ENCODE measurements around the gene RBBP5.

RBBP5 gene

DNA sequence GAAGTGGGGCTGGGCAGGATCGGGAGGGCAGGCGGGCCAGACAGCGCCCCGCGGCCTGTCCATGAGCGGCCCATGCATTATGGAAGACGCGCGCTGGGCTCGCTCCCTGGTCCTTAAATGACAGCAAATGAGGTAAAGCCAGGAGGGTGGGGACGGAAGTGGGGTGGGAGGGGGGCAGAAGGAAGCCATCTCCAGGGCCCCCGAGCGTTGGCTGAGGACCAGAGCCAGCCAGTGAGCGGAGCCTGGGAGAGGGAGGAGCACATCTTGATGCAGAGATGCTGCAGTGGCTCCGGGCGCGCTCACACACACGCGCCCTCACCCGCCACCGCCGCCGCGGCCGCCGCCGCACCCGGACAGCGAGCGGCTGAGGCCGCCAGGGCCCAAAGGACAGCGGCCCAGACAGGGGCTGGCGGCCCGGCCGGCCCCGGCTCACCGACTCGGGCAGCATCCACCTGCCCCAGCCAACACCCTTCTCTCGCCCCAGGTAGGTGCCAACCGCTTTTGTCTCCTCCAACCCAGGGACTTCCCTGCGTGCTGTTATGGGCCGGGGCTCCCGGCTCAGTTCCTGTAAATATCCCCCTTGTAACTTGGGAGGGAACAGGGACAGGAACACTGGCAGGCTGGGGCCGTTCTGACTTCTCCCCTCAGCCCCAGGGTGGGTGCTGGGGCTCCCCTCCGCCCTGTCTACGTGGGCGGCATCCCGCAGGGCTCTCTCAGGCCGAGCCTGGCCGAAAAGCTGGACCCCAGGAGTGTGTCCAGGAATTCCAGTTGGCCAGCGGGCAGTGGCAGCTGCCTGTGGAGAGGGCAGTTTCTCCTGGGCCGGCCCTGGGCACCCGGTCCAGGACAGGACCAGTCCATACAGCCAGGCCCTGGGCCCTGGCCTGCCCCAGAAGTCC, 78.6 kb downstream of the RBBP5 start, which contains the start of gene CNTN2:
CNTN2 (plus strand) TSS at position 302 of the 896 bp plus-strand sequence. CDS start 9,974 bp downstream, outside the sequence.
- no peaks in the 10 kb centered on the region for H3K9me3 ChIP-seq (ENCODE audit: low read length)
- TF ChIP-seq, protein P1, sequence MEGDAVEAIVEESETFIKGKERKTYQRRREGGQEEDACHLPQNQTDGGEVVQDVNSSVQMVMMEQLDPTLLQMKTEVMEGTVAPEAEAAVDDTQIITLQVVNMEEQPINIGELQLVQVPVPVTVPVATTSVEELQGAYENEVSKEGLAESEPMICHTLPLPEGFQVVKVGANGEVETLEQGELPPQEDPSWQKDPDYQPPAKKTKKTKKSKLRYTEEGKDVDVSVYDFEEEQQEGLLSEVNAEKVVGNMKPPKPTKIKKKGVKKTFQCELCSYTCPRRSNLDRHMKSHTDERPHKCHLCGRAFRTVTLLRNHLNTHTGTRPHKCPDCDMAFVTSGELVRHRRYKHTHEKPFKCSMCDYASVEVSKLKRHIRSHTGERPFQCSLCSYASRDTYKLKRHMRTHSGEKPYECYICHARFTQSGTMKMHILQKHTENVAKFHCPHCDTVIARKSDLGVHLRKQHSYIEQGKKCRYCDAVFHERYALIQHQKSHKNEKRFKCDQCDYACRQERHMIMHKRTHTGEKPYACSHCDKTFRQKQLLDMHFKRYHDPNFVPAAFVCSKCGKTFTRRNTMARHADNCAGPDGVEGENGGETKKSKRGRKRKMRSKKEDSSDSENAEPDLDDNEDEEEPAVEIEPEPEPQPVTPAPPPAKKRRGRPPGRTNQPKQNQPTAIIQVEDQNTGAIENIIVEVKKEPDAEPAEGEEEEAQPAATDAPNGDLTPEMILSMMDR (IDR thresholded peaks at IDR 0.05; ENCODE audit: low read length): no peak
- no peak for TF ChIP-seq EZH2 (IDR thresholded peaks at IDR 0.05; ENCODE audit: borderline replicate concordance, low read length)
- H3K4me2 ChIP-seq (ENCODE audit: low read length): no peak within 1 kb of the TSS
- H3K79me2 ChIP-seq (ENCODE audit: insufficient read depth, low read length): no peaks in the 10 kb centered on the region
- H3K27ac ChIP-seq (ENCODE audit: low read depth, low read length, poor library complexity, severe bottlenecking): no peak within 1 kb of the TSS
- no peak within 1 kb of the TSS for H3K4me3 ChIP-seq (ENCODE audit: low read depth, low read length, poor library complexity, severe bottlenecking)
- H3F3A ChIP-seq (ENCODE audit: insufficient read depth, low read length): no peaks in the 10 kb centered on the region
- H3K4me1 ChIP-seq (ENCODE audit: insufficient read depth, low read length, severe bottlenecking): no peaks in the 10 kb centered on the region
- no peaks in the 10 kb centered on the region for H3K36me3 ChIP-seq (ENCODE audit: insufficient read depth, low read length)
- H4K20me1 ChIP-seq (ENCODE audit: insufficient read depth, low read length): no peaks in the 10 kb centered on the region
- H3K9me2 ChIP-seq (ENCODE audit: low read depth, low read length): no peaks in the 10 kb centered on the region
- no peak within 1 kb of the TSS for H2AFZ ChIP-seq (ENCODE audit: low read length)
- peaks cover 5% of the 10 kb centered on the region; the same call in 1 of the 2 replicates for H3K27me3 ChIP-seq (ENCODE audit: insufficient read depth, low read length)
- no peak within 1 kb of the TSS for H3K9ac ChIP-seq (ENCODE audit: low read length)

DNA sequence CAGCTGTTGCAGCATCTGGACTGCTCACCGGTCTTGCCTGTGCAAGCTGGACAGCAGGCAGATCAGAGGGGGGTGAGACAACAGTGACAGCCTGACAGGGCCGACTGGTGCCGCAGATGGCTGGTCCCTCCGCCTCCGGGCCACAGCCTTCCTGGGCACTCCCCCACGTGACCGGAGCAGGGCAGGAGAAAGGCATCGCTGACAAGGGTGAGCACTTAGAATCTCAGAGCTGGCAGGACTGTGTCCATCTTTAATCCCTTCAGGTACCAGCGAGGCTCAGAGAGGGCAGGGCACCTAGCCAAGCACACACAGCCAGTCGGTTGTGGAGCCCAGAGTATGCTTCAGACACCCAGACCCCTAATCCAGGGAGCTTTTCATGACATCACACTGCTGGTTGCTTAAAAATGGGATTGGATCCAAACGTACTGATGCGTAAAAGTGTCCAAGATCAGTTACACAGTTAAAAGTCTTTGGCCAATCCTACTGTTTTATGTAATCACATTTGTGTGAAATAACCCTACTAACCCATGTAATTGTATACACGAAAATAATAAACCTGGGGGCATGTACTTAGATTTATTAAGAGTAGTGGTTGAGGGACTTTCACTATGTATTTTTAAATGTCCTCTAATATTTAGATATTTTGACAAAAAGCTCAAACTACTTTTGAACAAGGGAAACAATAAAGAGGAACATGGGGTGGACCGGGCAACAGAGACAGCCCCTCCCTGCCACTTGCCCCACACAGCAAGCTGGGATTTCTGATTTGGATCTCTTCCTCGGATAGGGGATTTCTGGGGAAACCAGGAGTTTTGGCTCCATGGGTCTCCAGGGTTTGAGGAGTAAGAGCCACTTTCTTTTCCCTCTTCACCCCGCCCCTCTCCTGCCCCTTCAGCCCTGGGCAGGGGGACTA, 79.5 kb downstream of the RBBP5 start:
- Histone ChIP-seq H3K27ac (ENCODE audit: low read depth, low read length, poor library complexity, severe bottlenecking) (no peak overlapping the region), H3K4me2 (ENCODE audit: low read length) (no peak overlapping the region), H3F3A (ENCODE audit: insufficient read depth, low read length) (no peaks in the 10 kb centered on the region), H3K79me2 (ENCODE audit: insufficient read depth, low read length) (no peaks in the 10 kb centered on the region), H3K36me3 (ENCODE audit: insufficient read depth, low read length) (no peaks in the 10 kb centered on the region), H3K4me1 (ENCODE audit: insufficient read depth, low read length, severe bottlenecking) (no peaks in the 10 kb centered on the region), H3K4me3 (ENCODE audit: low read depth, low read length, poor library complexity, severe bottlenecking) (no peak overlapping the region), H2AFZ (ENCODE audit: low read length) (no peak overlapping the region), H3K9ac (ENCODE audit: low read length) (no peak overlapping the region), H4K20me1 (ENCODE audit: insufficient read depth, low read length) (no peaks in the 10 kb centered on the region), H3K27me3 (ENCODE audit: insufficient read depth, low read length) (peaks cover 5% of the 10 kb centered on the region; the same call in 1 of the 2 replicates), H3K9me3 (ENCODE audit: low read length) (no peaks in the 10 kb centered on the region), H3K9me2 (ENCODE audit: low read depth, low read length) (no peaks in the 10 kb centered on the region)
- TF ChIP-seq, protein P1 (IDR thresholded peaks at IDR 0.05; ENCODE audit: low read length): no peak
- no peak for TF ChIP-seq EZH2 (IDR thresholded peaks at IDR 0.05; ENCODE audit: borderline replicate concordance, low read length)

GRCh38 chr1:205041001-205041715, 80.6 kb downstream of the RBBP5 start:
- H3K4me2 ChIP-seq (ENCODE audit: low read length): no peak overlapping the region

More at GRCh38 chr1:205041001-205041715, 80.6 kb downstream of the RBBP5 start:
- Histone ChIP-seq H3K27me3 (ENCODE audit: insufficient read depth, low read length) (peaks cover 5% of the 10 kb centered on the region; the same call in 1 of the 2 replicates), H2AFZ (ENCODE audit: low read length) (no peak overlapping the region), H3K36me3 (ENCODE audit: insufficient read depth, low read length) (no peaks in the 10 kb centered on the region), H4K20me1 (ENCODE audit: insufficient read depth, low read length) (no peaks in the 10 kb centered on the region), H3K4me1 (ENCODE audit: insufficient read depth, low read length, severe bottlenecking) (no peaks in the 10 kb centered on the region), H3K4me3 (ENCODE audit: low read depth, low read length, poor library complexity, severe bottlenecking) (no peak overlapping the region), H3K9me3 (ENCODE audit: low read length) (no peaks in the 10 kb centered on the region), H3K79me2 (ENCODE audit: insufficient read depth, low read length) (no peaks in the 10 kb centered on the region), H3F3A (ENCODE audit: insufficient read depth, low read length) (no peaks in the 10 kb centered on the region), H3K9ac (ENCODE audit: low read length) (no peak overlapping the region), H3K9me2 (ENCODE audit: low read depth, low read length) (no peaks in the 10 kb centered on the region), H3K27ac (ENCODE audit: low read depth, low read length, poor library complexity, severe bottlenecking) (no peak overlapping the region)
- TF ChIP-seq, protein P1 (IDR thresholded peaks at IDR 0.05; ENCODE audit: low read length): no peak
- TF ChIP-seq EZH2 (IDR thresholded peaks at IDR 0.05; ENCODE audit: borderline replicate concordance, low read length): no peak

Data from OCI-LY1 (cell line).